Thyroid gland (tissue), 4 donors: Measurements from ENCODE around the gene SLC7A14. TPM values are rescaled to one million over a fixed set of nuclear protein-coding genes. Genes with fewer than 3 reads are reported as not detected.

Source experiments
- DNase-seq, 2 donors: peaks; one replicate each; pipeline ENCODE4 v3.0.0-alpha.2; 2019
- H3K27ac ChIP-seq, 3 donors: fragments of 200-600 bp; sonication (generic); 1 replicate in 2 of 3; 2 replicates in 1 of 3; pipeline ENCODE4 v1.5.1; 2016 to 2019; ENCODE audit warnings: mild to moderate bottlenecking in 1 of 3, moderate library complexity in 1 of 3
- H3K27me3 ChIP-seq: fragments of 200-600 bp; sonication (generic); one replicate; pipeline ENCODE4 v1.5.1; 2019
- H3K36me3 ChIP-seq, 2 donors: fragments of 200-600 bp; sonication (generic); one replicate each; pipeline ENCODE4 v1.5.1; 2016 to 2019
- H3K4me1 ChIP-seq, 2 donors: fragments of 200-600 bp; sonication (generic); one replicate each; pipeline ENCODE4 v1.5.1; 2017 to 2019
- H3K4me3 ChIP-seq, 3 donors: fragments of 200-600 bp; sonication (generic); replicated peaks in 1 of 3; 1 replicate in 2 of 3; 2 replicates in 1 of 3; pipeline ENCODE4 v1.5.1; 2016; ENCODE audit warnings: mild to moderate bottlenecking in 1 of 3
- H3K9me3 ChIP-seq: fragments of 200-600 bp; sonication (generic); one replicate; pipeline ENCODE4 v1.5.1; 2017
- POLR2A ChIP-seq, 2 donors: fragments of 450-650 bp; IDR thresholded peaks; one replicate each; pipeline ENCODE4 v1.6.1; 2017; ENCODE audit warnings: antibody characterized with exemption in 2 of 2, mild to moderate bottlenecking in 2 of 2, moderate library complexity in 1 of 2
- WGBS, 2 donors: methylation state at CpG; one replicate each; pipeline ENCODE4 v1.1.5; 2017; 5-methylcytosine and 5-hydroxymethylcytosine counted together
- intact Hi-C: fragments of 100-400 bp; cut with DNase I; formaldehyde crosslinking; loops from one replicate; pipeline ENCODE4 v1.15.1; 2023
- total RNA-seq, 4 donors: library from RNA; depleted of rRNA; stranded (reverse); fragments of >200 nt; gene quantifications; one replicate each; pipeline ENCODE4 v1.2.3, GENCODE V29; 2016
- TF ChIP-seq, protein P1 (sequence below), 6 experiments: fragments of 200-600 bp in 3 of 6; fragments of 450-650 bp in 3 of 6; sonication (generic) in 3 of 6; IDR thresholded peaks; one replicate each; pipeline ENCODE4 v1.5.1; 2016 to 2019; ENCODE audit warnings: antibody characterized with exemption in 6 of 6, mild to moderate bottlenecking in 2 of 6, inconsistent platforms in 1 of 6, moderate library complexity in 1 of 6

The SLC7A14 gene
- total RNA-seq, 4 donors from 2014 or later = 0.11 to 0.34 (median 0.13) TPM; not detected in 1

DNA sequence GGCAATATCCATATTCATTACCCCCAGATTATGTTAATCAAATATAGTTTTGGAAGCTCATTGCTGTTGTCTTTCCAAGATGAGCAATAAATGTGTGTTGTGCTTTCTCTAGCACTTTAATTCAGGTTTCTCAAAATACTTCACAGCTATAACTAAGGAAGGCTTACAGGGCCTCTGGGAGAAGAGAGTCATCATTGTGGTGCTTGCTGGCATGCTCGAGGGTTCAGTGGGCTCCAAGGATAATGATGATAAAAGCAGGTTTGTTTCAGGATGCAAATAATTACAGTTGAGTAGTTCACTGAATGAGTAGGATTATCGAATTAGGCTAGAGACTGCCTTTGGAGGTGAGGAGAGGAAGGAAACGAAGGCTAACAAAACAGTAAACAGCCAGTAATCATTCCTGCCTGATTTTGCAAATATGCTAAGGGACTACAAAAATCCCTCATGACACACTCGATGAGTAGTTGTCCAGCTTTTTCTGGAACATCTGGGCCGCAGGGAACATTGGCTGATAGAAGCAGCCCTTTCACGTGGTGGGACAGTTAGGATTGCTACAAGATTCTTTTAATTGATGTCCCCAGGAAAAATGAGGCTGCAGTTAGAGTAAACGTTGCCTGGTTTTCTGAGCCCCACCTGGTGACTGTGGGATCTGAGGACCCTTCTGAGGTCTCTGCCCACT is 54.1 kb downstream of the SLC7A14 start:
- H3K4me1 ChIP-seq = no peaks in the 10 kb centered on the region
- H3K27ac ChIP-seq = no peak overlapping the region
- no peaks in the 10 kb centered on the region for H3K9me3 ChIP-seq
- no peaks in the 10 kb centered on the region for H3K27me3 ChIP-seq
- intact Hi-C loops = no loop called here
- DNase-seq = no peak
- H3K36me3 ChIP-seq = no peaks in the 10 kb centered on the region
- no peak for TF ChIP-seq POLR2A (IDR thresholded peaks at IDR 0.05)
- TF ChIP-seq, protein P1, sequence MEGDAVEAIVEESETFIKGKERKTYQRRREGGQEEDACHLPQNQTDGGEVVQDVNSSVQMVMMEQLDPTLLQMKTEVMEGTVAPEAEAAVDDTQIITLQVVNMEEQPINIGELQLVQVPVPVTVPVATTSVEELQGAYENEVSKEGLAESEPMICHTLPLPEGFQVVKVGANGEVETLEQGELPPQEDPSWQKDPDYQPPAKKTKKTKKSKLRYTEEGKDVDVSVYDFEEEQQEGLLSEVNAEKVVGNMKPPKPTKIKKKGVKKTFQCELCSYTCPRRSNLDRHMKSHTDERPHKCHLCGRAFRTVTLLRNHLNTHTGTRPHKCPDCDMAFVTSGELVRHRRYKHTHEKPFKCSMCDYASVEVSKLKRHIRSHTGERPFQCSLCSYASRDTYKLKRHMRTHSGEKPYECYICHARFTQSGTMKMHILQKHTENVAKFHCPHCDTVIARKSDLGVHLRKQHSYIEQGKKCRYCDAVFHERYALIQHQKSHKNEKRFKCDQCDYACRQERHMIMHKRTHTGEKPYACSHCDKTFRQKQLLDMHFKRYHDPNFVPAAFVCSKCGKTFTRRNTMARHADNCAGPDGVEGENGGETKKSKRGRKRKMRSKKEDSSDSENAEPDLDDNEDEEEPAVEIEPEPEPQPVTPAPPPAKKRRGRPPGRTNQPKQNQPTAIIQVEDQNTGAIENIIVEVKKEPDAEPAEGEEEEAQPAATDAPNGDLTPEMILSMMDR (IDR thresholded peaks at IDR 0.05) = no peak
- 67 to 73% methylated on average over 7 of the region's 7 CpGs for WGBS, 2 donors
- H3K4me3 ChIP-seq = no peak overlapping the region

DNA sequence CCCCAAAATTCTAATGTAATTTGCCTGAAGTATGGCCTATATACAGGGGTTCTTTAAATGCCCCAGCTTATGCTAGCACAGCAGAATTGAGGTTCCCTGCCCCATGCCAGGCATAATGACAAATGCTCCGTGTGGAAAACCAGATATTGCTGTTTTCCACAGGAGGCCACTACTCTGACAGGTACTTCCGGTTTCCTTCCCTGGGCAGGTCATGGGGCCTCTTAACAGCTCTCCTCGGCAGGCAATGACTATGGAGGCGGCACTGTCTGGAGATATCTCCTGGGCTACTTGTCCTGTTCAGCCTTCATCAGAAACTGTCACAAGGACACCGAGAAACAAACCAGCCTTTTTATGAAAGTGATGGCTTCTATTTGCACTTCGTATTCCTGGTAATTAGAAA is 54.8 kb downstream of the SLC7A14 start:
- H3K36me3 ChIP-seq = no peaks in the 10 kb centered on the region
- H3K4me3 ChIP-seq = no peak overlapping the region
- 75 to 79% methylated on average over 6 of the region's 6 CpGs for WGBS, 2 donors
- TF ChIP-seq POLR2A (IDR thresholded peaks at IDR 0.05) = no peak
- TF ChIP-seq, protein P1 (IDR thresholded peaks at IDR 0.05) = no peak
- H3K27me3 ChIP-seq = no peaks in the 10 kb centered on the region
- no peak overlapping the region for H3K27ac ChIP-seq
- no peak for DNase-seq
- intact Hi-C loops = no loop called here
- no peaks in the 10 kb centered on the region for H3K9me3 ChIP-seq
- H3K4me1 ChIP-seq = no peaks in the 10 kb centered on the region

DNA sequence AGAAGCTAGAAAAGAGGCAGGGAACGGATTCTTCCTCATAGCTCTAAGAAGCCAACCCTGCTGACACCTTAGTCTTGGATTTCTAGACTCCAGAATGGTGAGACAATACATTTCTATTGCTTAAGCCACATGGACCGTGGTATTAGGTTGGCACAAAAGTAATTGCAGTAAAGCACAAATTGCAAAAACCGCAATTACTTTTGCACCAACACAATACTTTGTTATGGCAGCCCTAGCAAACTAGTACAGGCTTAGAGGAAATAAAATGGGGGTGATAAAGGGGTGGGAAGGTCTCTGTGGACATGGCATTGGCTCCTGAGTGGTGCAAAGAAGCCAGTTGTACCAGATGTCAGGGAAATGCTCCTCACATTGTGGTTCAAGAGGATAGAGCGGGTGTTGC is 56.0 kb downstream of the SLC7A14 start:
- no peaks in the 10 kb centered on the region for H3K9me3 ChIP-seq
- WGBS, 2 donors = 96 to 99% methylated on average over 4 of the region's 4 CpGs
- no peak overlapping the region for H3K4me3 ChIP-seq
- H3K4me1 ChIP-seq = no peaks in the 10 kb centered on the region
- intact Hi-C loops = no loop called here
- H3K36me3 ChIP-seq = no peaks in the 10 kb centered on the region
- no peaks in the 10 kb centered on the region for H3K27me3 ChIP-seq
- TF ChIP-seq, protein P1 (IDR thresholded peaks at IDR 0.05) = no peak
- TF ChIP-seq POLR2A (IDR thresholded peaks at IDR 0.05) = no peak
- no peak overlapping the region for H3K27ac ChIP-seq
- DNase-seq = no peak

DNA sequence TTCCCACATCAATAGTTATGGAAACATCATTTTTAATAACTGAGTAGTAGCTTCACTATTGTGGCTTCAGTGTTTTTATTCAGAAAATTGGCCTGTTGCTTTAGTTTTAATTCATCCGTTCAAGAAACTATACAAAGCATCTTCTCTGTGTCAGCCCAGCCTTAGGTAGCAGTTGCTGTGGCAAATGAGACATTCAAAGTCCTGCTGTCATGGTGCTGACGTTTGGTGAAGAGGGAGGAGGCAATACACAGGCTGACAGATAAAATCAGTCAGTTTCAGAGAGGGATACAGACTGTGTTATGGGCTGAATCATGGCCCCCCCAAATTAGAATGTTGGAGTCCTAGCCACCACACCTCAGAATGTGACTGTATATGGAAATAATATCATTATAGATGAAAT is 56.5 kb downstream of the SLC7A14 start:
- TF ChIP-seq, protein P1 (IDR thresholded peaks at IDR 0.05) = no peak
- TF ChIP-seq POLR2A (IDR thresholded peaks at IDR 0.05) = no peak
- H3K4me1 ChIP-seq = no peaks in the 10 kb centered on the region
- 53 to 63% methylated on average over 2 of the region's 2 CpGs for WGBS, 2 donors
- no peak overlapping the region for H3K4me3 ChIP-seq
- no peaks in the 10 kb centered on the region for H3K36me3 ChIP-seq
- H3K27me3 ChIP-seq = no peaks in the 10 kb centered on the region
- no peak overlapping the region for H3K27ac ChIP-seq
- no peak for DNase-seq
- intact Hi-C loops = no loop called here
- H3K9me3 ChIP-seq = no peaks in the 10 kb centered on the region

DNA sequence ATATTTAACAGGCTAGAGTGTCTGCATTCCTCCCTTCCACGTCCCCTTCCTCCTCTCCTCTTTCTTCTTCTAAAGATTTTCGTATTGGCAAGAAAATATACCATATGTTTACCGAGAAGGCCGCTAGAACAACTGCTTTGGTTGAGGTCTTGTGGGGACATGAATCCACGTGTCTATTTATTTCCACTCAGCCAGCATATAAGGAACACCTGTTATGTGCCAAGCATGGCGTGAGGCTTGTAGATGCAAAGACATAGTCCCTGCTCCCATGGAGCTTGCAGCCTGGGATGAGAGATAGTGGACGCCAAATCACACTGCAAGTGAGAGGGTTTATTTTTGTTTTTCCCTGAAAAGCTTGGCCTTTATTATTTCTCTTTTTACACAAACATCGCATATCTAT is 57.1 kb downstream of the SLC7A14 start:
- H3K4me1 ChIP-seq = no peaks in the 10 kb centered on the region
- DNase-seq = no peak
- no peak for TF ChIP-seq POLR2A (IDR thresholded peaks at IDR 0.05)
- TF ChIP-seq, protein P1 (IDR thresholded peaks at IDR 0.05) = no peak
- 85 to 86% methylated on average over 8 of the region's 8 CpGs for WGBS, 2 donors
- intact Hi-C loops = no loop called here
- no peak overlapping the region for H3K4me3 ChIP-seq
- H3K27me3 ChIP-seq = no peaks in the 10 kb centered on the region
- no peak overlapping the region for H3K27ac ChIP-seq
- no peaks in the 10 kb centered on the region for H3K36me3 ChIP-seq
- H3K9me3 ChIP-seq = no peaks in the 10 kb centered on the region
